ENCODE data around the gene RPN2. TPM values are rescaled to one million over a fixed set of nuclear protein-coding genes. Genes with fewer than 3 reads are reported as not detected.

The RPN2 gene
- total and polyA plus RNA-seq, 4 donors = 153 to 241 (median 177) TPM

DNA sequence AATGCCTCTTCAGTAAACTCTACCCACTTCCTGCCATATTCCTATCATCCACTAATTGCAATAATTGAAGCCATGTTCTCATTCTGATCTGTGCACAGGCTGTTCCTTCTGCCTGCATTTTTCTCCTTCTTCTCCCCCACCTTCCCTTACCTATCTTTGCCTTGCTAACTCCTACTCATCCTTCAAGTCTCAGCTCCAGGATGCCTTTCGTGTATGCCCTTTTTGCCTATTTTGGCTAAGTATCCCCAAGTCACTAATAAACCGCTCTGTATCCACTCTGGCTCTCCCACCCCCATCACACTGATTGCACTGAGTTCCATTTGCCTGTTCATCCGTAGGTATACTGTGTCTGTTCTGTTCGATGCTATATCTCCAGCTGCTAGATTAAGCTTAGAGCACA is 6.3 kb upstream of the RPN2 start:
- Histone ChIP-seq H3K4me3 (ENCODE audit: low read depth in 1 of 3, low read length in 3 of 3) (no peak overlapping the region), H3K9ac (ENCODE audit: low read depth in 1 of 2, low read length in 2 of 2) (no peak overlapping the region), H3K4me1 (ENCODE audit: control insufficient read depth in 4 of 4, insufficient read depth in 4 of 4, low read length in 3 of 4) (no peaks in the 10 kb centered on the region), H3K27ac (ENCODE audit: low read depth in 1 of 2, low read length in 2 of 2) (no peak overlapping the region), H3K36me3 (ENCODE audit: control insufficient read depth in 4 of 4, insufficient read depth in 3 of 4, low read depth in 1 of 4, low read length in 3 of 4) (peaks cover 0 to under 1% (median 0%) of the 10 kb centered on the region in 4 donors), H3K9me3 (ENCODE audit: control insufficient read depth in 4 of 4, low read length in 3 of 4) (no peaks in the 10 kb centered on the region), H3K27me3 (ENCODE audit: control insufficient read depth in 4 of 4, insufficient read depth in 4 of 4, low read length in 3 of 4) (no peaks in the 10 kb centered on the region)
- DNase-seq (ENCODE audit: low spot score) = no peak
- WGBS = 96% methylated on average over 4 of the region's 4 CpGs
- TF ChIP-seq HNF4G (IDR thresholded peaks at IDR 0.05) = no peak
- TF ChIP-seq, protein P1, sequence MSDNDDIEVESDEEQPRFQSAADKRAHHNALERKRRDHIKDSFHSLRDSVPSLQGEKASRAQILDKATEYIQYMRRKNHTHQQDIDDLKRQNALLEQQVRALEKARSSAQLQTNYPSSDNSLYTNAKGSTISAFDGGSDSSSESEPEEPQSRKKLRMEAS (IDR thresholded peaks at IDR 0.05) = no peak
- TF ChIP-seq HNF4A (conservative IDR thresholded peaks at IDR 0.05) = no peak
- no peak for TF ChIP-seq SP1 (IDR thresholded peaks at IDR 0.05)
- TF ChIP-seq EGR1 (IDR thresholded peaks at IDR 0.05; ENCODE audit: low read depth in 2 of 2) = no peak
- TF ChIP-seq, protein P2, sequence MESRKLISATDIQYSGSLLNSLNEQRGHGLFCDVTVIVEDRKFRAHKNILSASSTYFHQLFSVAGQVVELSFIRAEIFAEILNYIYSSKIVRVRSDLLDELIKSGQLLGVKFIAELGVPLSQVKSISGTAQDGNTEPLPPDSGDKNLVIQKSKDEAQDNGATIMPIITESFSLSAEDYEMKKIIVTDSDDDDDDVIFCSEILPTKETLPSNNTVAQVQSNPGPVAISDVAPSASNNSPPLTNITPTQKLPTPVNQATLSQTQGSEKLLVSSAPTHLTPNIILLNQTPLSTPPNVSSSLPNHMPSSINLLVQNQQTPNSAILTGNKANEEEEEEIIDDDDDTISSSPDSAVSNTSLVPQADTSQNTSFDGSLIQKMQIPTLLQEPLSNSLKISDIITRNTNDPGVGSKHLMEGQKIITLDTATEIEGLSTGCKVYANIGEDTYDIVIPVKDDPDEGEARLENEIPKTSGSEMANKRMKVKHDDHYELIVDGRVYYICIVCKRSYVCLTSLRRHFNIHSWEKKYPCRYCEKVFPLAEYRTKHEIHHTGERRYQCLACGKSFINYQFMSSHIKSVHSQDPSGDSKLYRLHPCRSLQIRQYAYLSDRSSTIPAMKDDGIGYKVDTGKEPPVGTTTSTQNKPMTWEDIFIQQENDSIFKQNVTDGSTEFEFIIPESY (IDR thresholded peaks at IDR 0.05) = no peak
- no peak for TF ChIP-seq TAF1 (conservative IDR thresholded peaks at IDR 0.05)
- no peak for TF ChIP-seq JUND (IDR thresholded peaks at IDR 0.05)

DNA sequence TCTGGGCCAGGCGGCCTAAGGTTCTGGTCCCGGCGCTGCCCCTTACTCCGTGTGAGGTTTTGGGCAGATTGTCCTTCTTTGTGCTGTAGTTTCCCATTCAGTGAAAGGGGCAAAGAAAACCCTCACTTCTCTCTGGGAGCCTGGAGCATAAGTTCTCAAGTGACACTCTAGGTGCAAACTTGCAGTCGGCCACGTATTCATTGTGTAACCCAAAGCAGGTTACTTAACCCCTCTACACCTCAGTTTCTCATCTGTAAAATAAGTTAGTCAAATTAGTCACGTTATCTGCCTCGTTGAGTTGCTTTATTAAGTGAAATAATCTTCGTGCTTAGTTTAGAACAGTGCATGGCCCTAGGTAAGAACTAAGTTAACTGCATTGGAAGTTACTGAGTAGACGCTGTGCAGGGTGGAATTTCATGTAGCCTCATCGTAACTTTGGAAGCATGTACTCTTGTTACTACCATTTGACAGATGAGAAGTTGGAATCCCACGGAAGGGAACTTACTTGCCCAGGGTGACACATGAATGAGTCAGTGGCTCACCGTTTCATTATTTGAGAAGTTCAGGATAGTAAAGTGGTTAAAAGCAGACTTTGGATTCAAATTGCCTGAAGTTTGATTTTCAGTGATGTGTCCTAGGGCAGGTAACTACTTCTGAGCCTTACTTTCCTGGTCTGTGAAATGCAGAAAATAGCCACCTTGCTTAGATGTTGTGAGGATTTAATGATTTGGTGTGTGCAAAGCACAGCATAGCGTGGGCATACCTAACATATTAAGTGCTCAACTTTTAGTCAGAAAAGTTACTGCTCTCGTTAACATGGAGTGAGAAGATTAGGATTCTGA is 774 bp downstream of the RPN2 start:
- H3K9ac ChIP-seq (ENCODE audit: low read depth in 1 of 2, low read length in 2 of 2) = peak overlapping the region; percentile 82 to 94
- H3K9me3 ChIP-seq (ENCODE audit: control insufficient read depth in 4 of 4, low read length in 3 of 4) = no peaks in the 10 kb centered on the region
- H3K4me3 ChIP-seq (ENCODE audit: low read depth in 1 of 3, low read length in 3 of 3) = peak overlapping the region; percentile 82 to 98 (median 95)
- no peaks in the 10 kb centered on the region for H3K27me3 ChIP-seq (ENCODE audit: control insufficient read depth in 4 of 4, insufficient read depth in 4 of 4, low read length in 3 of 4)
- H3K36me3 ChIP-seq (ENCODE audit: control insufficient read depth in 4 of 4, insufficient read depth in 3 of 4, low read depth in 1 of 4, low read length in 3 of 4) = peaks cover 0 to 8% (median 3%) of the 10 kb centered on the region in 4 donors
- peak overlapping the region; percentile 93 to 98 for H3K27ac ChIP-seq (ENCODE audit: low read depth in 1 of 2, low read length in 2 of 2)
- TF ChIP-seq EGR1 (IDR thresholded peaks at IDR 0.05; ENCODE audit: low read depth in 2 of 2) (no peak), YY1 (IDR thresholded peaks at IDR 0.05) (no peak), HNF4G (IDR thresholded peaks at IDR 0.05) (no peak), HNF4A (conservative IDR thresholded peaks at IDR 0.05) (no peak), FOXA1 (IDR thresholded peaks at IDR 0.05) (no peak), GABPA (IDR thresholded peaks at IDR 0.05 in 1 of 2, conservative IDR thresholded peaks at IDR 0.05 in 1 of 2) (no peak), TAF1 (conservative IDR thresholded peaks at IDR 0.05) (no peak), FOXA2 (IDR thresholded peaks at IDR 0.05) (no peak), SP1 (IDR thresholded peaks at IDR 0.05) (no peak), RAD21 (IDR thresholded peaks at IDR 0.05) (no peak), NR2F2 (IDR thresholded peaks at IDR 0.05) (no peak), JUND (IDR thresholded peaks at IDR 0.05) (no peak)
- TF ChIP-seq, protein P3, sequence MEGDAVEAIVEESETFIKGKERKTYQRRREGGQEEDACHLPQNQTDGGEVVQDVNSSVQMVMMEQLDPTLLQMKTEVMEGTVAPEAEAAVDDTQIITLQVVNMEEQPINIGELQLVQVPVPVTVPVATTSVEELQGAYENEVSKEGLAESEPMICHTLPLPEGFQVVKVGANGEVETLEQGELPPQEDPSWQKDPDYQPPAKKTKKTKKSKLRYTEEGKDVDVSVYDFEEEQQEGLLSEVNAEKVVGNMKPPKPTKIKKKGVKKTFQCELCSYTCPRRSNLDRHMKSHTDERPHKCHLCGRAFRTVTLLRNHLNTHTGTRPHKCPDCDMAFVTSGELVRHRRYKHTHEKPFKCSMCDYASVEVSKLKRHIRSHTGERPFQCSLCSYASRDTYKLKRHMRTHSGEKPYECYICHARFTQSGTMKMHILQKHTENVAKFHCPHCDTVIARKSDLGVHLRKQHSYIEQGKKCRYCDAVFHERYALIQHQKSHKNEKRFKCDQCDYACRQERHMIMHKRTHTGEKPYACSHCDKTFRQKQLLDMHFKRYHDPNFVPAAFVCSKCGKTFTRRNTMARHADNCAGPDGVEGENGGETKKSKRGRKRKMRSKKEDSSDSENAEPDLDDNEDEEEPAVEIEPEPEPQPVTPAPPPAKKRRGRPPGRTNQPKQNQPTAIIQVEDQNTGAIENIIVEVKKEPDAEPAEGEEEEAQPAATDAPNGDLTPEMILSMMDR (IDR thresholded peaks at IDR 0.05; ENCODE audit: low read depth, low read length, missing input control) = no peak
- TF ChIP-seq, protein P4, sequence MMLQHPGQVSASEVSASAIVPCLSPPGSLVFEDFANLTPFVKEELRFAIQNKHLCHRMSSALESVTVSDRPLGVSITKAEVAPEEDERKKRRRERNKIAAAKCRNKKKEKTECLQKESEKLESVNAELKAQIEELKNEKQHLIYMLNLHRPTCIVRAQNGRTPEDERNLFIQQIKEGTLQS (IDR thresholded peaks at IDR 0.05) = no peak
- TF ChIP-seq, protein P1 (IDR thresholded peaks at IDR 0.05) = no peak
- TF ChIP-seq, protein P2 (IDR thresholded peaks at IDR 0.05) = no peak
- TF ChIP-seq, protein P5, sequence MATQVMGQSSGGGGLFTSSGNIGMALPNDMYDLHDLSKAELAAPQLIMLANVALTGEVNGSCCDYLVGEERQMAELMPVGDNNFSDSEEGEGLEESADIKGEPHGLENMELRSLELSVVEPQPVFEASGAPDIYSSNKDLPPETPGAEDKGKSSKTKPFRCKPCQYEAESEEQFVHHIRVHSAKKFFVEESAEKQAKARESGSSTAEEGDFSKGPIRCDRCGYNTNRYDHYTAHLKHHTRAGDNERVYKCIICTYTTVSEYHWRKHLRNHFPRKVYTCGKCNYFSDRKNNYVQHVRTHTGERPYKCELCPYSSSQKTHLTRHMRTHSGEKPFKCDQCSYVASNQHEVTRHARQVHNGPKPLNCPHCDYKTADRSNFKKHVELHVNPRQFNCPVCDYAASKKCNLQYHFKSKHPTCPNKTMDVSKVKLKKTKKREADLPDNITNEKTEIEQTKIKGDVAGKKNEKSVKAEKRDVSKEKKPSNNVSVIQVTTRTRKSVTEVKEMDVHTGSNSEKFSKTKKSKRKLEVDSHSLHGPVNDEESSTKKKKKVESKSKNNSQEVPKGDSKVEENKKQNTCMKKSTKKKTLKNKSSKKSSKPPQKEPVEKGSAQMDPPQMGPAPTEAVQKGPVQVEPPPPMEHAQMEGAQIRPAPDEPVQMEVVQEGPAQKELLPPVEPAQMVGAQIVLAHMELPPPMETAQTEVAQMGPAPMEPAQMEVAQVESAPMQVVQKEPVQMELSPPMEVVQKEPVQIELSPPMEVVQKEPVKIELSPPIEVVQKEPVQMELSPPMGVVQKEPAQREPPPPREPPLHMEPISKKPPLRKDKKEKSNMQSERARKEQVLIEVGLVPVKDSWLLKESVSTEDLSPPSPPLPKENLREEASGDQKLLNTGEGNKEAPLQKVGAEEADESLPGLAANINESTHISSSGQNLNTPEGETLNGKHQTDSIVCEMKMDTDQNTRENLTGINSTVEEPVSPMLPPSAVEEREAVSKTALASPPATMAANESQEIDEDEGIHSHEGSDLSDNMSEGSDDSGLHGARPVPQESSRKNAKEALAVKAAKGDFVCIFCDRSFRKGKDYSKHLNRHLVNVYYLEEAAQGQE (IDR thresholded peaks at IDR 0.05) = no peak
- peaks cover 5 to 17% (median 10%) of the 10 kb centered on the region in 4 donors for H3K4me1 ChIP-seq (ENCODE audit: control insufficient read depth in 4 of 4, insufficient read depth in 4 of 4, low read length in 3 of 4)
- no peak for DNase-seq (ENCODE audit: low spot score)
- WGBS = 10% methylated on average over 15 of the region's 15 CpGs

Measured in liver (tissue), 9 donors.